ENCODE results near the gene SNRPD2.
"Not testable (repeated sequence)": the region's sequence is repeated elsewhere in the genome, so short reads cannot be mapped to it uniquely, and the experiment has no call there.

Gene SNRPD2

GRCh38 chr19:45705115-45705514, 13.4 kb upstream of the SNRPD2 start:
- no peak for DNase-seq (ENCODE audit: low read depth)

DNA sequence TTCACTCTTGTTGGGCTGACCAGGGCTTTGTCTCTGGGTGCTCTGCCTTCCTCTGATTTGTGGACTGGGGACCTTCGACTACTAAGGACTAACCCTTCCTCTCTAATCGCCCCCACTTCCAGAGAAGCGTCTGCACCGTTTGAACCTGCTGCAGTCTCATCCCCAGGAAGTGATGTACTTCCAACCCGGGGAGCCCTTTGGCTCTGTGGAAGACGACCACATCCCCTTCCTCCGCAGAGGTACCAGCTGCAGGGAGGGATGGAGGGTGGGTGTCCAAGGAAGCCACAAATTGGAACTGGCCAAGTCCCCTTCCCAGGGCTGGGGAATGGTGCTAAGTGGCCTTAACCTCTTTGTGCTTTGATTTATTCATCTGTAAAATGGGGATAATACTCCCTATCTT, 9.9 kb upstream of the SNRPD2 start:
- no peak for DNase-seq (ENCODE audit: low read depth)

GRCh38 chr19:45693106-45693788, 1.5 kb upstream of the SNRPD2 start:
- DNase-seq (ENCODE audit: low read depth), result no peak

DNA sequence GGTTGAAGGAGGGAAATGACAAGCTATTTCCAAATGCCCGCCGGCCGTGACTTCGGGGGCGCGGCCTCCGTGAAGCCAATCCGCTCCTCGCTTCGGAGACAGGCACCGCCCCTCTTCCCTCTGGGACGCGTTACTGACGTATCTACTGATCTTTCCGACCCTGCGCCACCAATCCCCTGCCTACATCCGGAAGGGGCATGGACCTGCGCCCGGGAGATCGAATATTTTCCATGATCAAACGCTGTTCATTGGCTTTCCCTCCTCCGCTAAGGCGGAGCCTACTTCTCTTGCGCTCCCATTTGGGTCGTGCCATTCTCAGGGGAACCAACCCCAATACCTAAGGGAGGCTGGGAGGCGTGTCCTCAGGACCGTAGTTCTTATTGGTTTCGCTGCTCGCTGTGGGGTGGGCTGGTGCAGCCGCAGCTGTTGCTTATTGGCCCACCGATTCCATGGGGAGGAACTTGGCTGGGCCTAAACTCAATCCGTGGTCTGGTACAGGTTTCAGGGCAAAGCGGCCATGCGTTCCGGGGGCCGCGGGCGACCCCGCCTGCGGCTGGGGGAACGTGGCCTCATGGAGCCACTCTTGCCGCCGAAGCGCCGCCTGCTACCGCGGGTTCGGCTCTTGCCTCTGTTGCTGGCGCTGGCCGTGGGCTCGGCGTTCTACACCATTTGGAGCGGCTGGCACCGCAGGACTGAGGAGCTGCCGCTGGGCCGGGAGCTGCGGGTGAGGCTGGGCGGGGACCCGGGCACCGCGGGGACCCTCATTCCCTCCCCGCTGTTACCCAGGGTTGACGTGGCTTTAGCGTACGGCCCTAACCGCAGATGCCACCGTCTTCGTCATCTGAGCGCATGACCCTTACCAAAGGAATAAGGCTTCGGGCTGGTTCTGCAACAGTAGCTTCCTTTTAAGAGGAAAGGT, 693 bp upstream of the SNRPD2 start, which contains the start of gene QPCTL:
Gene QPCTL, plus strand, starts transcription at position 480 of the 919 bp plus-strand sequence. Its CDS starts 38 bp downstream, at position 518.
- peak; percentile 100 for DNase-seq (ENCODE audit: low read depth)

DNA sequence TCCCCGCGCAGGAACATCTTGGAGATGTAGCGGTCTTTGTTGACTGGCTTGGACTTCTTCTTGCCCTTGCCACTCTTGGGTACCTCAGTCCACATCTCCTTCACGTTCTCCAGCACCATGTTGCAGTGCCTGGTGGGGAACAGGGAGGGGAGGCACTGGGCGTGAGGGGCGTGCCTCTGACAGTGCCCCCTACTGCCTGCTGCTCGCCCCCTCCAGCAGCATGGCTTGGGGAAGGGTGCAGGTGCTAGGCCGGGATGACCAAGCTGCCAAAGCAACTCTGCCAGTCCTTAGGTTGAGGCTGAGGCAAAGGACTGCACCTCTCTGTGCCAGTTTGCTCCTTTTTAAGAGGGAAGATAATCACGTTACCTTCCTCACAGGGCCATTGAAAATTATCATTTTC, 4.2 kb downstream of the SNRPD2 start:
- no peak for DNase-seq (ENCODE audit: low read depth)

DNA sequence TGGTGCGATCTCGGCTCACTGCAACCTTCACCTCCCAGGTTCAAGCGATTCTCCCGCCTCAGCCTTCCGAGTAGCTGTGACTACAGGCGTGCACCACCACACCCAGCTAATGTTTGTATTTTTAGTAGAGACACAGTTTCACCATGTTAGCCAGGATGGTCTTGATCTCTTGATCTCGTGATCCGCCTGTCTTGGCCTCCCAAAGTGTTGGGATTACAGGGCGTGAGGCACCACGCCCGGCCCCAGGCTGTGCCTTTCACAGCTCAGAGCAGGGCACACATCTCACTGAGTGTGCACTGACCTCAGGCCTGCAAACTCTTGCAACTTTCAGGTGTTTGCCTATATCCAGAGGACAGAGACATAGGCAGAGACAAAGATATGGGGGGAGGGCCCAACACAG, 6.7 kb downstream of the SNRPD2 start:
- DNase-seq (ENCODE audit: low read depth), result not testable (repeated sequence)

DNA sequence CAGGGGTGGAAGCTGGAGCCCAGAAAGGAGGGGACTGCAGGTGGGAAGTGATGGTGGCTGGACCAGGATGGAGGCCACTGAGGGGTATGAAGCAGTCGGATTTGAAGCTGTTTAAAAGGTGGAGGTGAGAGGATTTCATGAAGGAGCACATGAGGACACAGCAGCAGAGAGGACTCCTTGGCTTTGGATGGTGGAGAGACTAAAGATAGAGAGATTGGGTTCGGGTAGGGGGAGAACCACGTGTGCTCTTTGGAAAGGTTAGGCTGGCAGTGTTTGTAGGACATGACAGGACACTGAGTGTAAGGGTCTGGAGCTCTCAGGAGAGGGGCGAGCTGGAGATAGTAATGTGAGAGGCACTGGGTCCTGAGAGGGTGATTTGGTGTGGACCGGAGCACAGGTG, 8.8 kb downstream of the SNRPD2 start:
- no peak for DNase-seq (ENCODE audit: low read depth)

DNA sequence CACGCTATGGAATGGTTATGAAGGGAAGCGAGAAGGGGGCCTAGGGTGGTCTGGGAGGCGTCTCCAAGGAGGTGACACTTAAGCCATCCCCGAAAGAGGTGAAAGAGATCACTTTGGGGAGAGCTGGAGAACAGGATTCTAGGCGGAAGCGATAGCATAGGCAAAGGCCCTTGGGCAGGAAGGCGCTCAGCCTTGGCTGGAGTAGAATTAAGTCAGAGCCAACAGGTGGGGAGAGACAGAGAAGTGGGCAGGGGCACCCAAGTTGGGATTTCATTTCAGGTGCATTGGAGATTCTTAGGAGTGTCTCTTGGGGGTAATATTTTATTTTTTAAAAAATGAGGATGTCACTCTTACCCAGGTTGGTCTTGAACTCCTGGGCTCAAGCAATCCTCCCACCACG, 9.6 kb downstream of the SNRPD2 start:
- no peak for DNase-seq (ENCODE audit: low read depth)

DNA sequence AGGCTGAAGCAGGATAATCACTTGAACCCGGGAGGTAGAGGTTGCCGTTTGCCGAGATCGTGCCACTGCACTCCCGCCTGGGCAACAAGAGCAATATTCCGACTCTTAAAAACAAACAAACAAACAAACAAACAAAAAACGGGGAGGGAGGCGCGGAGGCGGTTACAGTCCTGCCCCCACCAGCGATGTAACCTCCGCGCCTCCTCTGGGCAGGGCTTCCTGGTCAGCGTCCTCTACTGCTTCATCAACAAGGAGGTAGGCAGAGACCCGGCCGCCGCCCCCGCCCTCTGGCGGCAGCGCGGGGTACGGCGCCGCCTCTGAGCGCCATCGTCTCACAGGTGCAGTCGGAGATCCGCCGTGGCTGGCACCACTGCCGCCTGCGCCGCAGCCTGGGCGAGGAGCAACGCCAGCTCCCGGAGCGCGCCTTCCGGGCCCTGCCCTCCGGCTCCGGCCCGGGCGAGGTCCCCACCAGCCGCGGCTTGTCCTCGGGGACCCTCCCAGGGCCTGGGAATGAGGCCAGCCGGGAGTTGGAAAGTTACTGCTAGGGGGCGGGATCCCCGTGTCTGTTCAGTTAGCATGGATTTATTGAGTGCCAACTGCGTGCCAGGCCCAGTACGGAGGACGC, 10.2 kb downstream of the SNRPD2 start:
- peak; percentile 74 for DNase-seq (ENCODE audit: low read depth)

GRCh38 chr19:45677351-45678230, 14.2 kb downstream of the SNRPD2 start:
- peak; percentile 94 for DNase-seq (ENCODE audit: low read depth)

DNA sequence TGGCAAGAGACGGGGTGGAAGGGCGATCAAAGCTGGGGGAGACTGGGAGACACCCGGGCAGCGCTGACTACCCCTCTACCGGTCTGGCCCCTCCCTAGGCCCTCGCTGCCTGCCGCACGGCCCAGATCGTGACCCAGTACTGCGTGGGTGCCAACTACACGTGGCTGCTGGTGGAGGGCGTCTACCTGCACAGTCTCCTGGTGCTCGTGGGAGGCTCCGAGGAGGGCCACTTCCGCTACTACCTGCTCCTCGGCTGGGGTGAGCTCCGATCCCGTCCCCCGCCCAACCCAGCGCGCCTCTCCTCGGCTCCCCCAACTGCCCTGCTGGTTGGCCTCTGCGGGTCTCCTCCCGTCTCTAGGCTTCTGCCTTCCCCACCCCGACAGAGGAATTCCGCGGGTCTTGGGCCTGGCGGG, 14.9 kb downstream of the SNRPD2 start:
- DNase-seq (ENCODE audit: low read depth), result no peak

DNA sequence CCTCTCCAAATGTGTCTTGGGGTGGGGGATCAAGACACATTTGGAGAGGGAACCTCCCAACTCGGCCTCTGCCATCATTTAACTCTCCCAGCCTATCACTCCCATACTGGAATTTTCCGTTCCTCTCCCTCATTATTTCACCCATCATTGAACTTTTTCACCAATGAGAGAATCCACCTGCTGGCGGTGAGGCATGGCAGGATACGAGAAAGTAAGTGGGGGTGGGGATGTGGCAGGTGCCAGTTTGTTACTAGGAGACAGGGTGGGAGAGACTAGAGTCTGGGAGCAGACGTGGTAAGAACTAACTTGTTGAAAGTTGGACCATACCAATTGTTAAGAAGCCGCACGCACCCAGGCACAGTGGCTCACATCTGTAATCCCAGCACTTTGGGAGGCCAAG, 16.8 kb downstream of the SNRPD2 start:
- no peak for DNase-seq (ENCODE audit: low read depth)

DNA sequence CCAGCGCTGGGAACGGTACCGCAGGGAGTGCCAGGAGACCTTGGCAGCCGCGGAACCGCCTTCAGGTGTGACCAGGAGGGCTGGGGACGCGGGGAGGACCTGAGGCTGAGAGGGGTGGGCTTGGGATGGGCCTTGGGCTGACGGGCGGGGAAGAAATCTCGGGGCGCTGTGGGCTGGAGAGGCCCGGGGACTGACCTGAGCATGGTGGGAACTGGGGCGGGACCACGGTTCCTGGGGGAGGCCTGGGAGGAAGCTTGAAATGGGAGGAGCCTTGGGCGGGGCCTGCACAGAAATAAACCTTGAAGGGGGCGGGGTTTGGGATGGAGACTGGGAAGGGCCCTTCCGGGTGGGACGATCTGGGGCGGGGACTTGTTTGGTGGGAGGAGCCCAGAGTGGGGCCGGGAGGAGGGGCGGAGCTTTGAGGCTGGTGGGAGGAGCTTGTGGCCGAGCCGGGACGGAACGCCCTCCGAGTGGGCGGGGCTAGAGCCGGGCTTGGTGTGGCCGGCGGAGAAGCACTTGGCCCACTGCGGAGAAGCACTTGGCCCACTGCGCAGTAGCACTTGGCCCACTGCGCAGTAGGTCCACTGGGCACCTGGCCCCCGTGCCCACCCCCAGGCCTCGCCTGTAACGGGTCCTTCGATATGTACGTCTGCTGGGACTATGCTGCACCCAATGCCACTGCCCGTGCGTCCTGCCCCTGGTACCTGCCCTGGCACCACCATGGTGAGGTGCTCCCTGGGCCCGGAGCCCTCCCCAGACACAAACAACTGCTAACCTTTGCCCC, 20.9 kb downstream of the SNRPD2 start:
- peak; percentile 82 for DNase-seq (ENCODE audit: low read depth)

DNA sequence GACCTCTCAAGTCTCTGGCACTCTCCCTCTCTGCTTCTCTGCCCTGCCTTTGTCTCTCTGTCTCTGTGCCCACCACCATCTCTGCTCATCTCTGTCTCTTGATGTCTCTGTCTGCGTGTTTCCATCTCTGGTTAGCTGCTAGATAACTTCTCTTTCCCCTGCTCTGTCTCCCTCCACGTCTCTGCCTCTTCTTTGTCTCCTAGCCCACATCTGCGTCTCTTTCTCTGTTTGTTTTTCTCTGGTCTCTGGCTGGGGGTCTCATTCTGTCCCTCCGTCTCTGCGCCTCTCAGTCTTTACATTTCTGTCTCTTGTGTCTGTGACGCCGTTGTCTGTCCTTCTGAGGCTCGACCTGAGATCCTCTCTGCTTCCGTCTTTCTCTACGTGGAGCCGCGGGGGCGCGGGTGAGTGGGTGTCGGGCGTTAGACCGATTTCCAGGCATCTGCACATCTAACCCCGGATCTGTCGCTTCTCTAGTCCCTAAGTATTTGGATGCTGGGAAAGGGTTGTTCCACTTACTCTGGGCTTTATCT, 23.3 kb downstream of the SNRPD2 start:
- no peak for DNase-seq (ENCODE audit: low read depth)

GRCh38 chr19:45667620-45668341, 24.0 kb downstream of the SNRPD2 start, which contains the start of gene GIPR:
GIPR (plus strand) TSS chr19:45668221; CDS start chr19:45669521, 1,300 bp downstream.
- DNase-seq (ENCODE audit: low read depth), result peak; percentile 30

- no peak for DNase-seq (ENCODE audit: low read depth)
Observed at GRCh38 chr19:45664575-45664974, 27.2 kb downstream of the SNRPD2 start.

DNA sequence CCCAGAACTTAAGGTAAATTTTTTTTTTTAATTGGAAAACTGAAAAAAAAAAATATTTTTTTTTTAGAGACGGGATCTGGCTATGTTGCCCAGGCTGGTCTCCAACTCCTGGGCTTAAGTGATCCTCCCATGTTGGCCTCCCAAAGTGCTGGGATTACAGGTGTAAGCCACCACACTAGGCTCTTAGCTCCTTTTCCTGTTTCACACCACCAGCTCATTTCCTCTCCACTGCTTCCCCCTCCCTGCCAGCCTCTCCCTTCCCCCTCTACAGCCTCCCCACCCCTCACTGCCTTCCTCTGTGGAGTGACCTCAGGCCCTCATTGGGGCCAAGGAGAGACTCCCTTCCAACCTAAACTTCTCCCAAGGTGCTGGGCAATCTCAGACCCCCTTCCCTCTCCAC, 28.0 kb downstream of the SNRPD2 start:
- DNase-seq (ENCODE audit: low read depth), result no peak

DNA sequence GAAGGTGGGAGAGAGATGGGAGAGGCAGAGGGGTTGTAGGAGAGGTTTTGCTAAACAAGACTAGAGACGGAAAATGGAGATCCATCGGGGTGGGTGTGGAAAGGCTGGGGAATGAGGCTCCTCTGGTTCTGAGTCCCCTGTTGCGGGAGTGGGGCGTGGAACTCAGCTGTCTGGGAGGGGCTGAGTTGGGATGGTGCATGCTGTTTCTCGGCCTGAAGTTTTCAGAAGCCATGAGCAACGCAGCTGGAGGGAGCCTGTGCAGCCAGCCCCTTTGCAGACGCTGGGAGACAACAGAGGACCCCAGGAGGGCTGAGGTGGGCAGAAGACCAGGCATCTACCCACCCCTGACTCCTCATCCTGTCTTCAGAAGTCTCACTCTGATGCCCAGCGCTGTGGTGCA, 31.1 kb downstream of the SNRPD2 start:
- no peak for DNase-seq (ENCODE audit: low read depth)

DNA sequence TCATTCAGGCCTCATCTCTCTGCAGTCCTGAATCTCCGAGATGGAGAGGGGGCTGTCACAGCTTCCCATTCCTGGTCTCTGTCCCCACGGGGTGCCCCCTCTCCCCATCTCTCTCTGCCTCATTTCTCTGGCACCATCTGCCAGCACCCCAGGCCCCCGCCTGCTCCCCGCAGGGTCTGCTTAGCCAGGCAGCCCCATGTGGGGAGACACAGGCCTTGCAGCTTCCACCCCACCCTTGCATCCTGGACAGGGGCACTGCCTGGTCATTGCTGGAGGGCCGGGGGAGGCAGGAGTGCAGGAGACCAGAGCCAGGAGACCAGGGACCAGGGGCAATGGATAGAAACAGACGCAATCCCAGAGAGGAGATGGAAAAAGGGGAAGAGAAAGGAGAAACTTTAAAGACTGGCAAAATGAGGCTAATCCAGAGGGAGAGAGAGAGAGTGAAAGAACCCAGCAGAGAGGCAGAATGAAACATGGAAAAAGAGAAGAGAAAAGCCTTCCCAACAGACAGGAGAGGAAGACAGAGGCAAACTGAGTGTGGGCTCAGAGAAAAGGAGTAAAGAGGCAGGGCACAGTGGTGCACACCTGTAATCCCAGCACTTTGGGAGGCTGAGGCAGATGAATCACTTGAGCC, 32.5 kb downstream of the SNRPD2 start:
- no peak for DNase-seq (ENCODE audit: low read depth)

All from amniotic epithelial cell (primary cell).